Hematopoietic multipotent progenitor cell treated with erythropoietin and hydrocortisone succinate and interleukin-3 and kit ligand, for 6 days (in vitro differentiated cells): ENCODE results near the gene LSM14B.
"Not testable (repeated sequence)": the region's sequence is repeated elsewhere in the genome, so short reads cannot be mapped to it uniquely, and the experiment has no call there.

ENCODE experiments used
- DNase-seq: peaks from one replicate; pipeline ENCODE4 v3.0.0-alpha.2; 2015

Gene LSM14B

DNA sequence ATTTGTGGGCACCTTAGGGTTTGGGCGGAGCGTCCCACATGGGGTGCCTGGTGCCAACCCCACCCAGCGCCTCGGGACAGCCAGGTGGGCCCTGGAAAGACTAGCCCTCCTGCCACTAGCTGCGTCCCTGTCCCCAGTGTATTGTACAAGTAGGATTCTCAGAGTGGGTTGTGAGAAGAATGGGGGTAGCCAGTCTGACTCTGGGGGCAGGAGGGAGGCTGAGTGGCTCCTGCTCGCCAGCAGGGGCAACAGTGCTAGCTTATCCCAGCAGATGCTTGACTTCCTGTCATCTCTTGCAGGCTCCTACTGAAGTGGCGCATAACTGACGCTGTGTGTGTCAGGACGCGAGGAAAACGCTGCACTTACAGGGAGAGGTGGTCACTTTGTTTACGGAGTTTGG, 11.6 kb downstream of the LSM14B start:
- peak; percentile 58 for DNase-seq

DNA sequence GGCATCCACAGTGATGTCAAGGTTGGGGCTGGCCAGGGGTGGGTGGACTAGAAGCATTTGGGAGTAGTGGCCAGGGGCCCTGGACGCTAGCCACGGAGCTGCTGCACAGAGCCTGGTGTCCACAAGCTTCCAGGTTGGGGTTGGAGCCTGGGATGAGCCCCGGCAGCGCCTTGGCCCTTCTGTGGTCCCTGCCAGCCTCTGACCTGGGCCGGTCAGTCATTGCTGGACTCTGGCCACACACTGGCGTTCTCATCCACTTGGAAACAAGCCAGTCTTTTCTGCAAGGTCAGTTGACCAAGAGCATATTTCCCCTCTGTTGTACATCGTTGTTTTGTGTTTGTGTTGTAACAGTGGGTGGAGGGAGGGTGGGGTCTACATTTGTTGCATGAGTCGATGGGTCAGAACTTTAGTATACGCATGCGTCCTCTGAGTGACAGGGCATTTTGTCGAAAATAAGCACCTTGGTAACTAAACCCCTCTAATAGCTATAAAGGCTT, 12.5 kb downstream of the LSM14B start:
- no peak for DNase-seq

DNA sequence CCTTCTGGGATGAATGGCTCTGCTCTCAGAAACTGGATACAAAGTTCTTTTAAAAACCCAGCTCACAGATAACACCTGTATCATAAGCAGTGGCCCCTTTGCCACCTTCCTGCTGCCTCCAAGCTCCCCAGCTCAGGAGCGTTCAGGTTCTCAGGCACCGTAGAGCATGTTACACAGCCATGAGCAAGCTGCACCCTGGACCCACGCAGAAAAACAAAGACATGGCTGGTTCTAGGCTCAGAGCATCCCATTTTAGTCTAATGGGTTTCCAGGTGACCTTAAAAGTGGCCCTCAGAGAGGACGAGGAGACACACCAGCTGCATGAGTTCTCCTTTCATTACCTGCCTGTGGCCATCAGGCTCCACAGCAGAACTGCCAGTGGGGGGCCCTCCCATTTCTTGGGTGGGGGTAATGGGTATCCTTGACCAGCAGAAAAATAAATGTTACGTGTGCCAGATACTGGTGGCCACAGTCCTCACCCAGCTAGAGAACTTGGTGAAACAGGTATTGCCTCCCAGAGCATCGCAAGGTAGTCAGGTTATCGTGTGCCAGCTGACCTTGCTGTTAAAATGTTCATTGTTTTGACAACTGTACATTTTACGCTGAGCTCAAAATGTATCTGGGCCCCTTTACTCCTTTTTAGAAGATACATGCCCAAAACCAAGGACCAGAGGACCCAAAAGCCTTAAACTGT, 13.4 kb downstream of the LSM14B start:
- no peak for DNase-seq

DNA sequence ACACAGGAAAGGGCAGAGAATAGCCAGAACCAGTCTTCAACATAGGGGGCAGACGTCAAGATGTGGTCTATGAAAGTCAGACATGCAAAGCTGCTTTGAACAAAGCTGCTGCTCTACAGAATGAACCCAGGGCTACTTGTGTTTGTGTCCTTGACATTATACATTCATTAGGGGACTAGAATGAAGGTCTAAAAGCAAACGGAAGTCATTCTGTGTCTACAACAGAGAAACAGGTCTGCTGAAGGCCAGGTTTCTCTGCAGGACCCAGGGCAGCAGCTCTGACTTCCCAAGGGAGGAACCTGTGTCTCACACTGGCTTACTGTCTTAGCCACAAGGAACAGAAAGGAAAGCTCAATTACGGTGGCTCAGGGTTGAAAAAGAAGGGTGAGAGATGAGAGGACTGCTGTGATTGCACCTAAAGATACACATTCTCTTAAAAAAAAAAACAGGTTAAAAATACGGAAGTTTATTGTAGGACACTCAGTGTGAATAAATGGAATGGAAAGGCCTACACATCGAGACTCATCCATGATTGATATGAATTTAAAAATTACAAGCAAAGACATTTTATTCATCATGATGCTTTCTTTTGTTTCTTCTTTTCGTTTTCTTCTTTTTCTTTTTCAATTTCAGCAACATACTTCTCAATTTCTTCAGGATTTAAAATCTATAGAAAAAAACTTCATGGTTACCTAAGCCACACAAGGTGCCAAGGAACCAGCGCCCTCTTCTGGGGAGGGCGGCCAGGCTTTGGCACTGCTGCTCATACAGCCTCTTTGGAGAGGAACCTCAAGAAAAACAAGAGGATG, 14.2 kb downstream of the LSM14B start:
- peak; percentile 86 for DNase-seq

DNA sequence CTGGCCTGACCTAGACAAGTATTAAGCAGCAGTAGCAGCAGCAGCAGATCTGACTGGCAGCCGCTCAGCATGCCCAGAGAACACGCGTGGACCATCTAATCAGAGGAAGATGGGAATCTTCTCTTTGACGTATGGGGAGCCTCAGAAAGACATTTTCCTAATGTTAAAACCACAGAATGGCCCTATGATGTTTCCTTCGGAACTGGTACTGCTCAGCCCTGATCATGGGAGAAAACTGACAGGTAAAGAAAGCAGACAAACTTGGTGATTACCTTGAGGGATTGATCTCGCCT, 14.8 kb downstream of the LSM14B start:
- DNase-seq, result no peak

DNA sequence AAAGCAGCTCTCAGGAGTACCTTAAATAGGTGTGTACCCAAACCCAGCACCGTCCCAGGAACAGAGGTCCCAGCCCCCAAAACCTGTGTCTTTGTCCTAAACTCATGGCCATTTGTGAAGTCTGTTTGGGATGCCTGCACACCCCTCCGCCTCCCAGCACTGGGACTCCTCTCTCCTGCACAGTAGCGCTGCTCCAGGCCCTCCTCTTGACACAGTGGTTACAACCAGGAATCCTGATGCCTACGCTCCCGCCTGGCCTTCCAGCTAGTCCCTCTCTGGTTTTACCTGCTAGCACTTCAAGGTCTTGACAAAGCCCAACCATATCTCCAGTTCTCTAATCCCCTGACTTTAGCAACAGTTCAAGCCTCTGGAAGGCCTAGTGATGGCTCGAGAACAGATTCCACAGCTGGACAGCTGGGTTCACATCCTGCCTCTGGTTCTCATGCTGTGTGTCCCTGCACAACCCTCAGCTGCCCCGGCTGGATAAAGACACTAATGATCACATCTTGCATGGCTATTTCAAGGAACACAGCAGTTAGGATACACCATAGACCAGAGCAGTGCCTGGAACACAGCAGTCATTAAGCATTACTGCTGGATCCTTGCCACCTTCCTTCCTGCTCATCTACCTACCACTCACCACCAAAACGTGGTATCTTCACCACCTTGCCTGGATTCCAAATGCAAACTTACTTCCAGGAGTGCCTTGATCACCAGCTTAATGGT, 15.4 kb downstream of the LSM14B start:
- no peak for DNase-seq

DNA sequence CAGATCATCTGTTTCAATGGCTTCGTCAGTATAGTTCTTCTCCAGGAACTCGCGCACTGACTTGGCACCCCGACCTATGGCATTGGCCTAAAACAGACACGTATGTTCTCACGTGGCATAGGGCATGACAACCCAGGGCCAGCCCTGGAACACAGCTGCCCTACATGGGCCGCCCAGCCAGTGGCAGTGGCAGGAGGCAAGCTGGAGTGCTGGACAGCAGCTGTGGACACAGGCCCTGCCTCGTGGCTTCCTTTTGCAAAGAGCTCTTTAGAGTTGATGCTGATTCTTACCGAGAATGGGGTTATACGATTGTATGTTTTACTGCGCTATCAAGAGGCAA, 15.9 kb downstream of the LSM14B start:
- no peak for DNase-seq

DNA sequence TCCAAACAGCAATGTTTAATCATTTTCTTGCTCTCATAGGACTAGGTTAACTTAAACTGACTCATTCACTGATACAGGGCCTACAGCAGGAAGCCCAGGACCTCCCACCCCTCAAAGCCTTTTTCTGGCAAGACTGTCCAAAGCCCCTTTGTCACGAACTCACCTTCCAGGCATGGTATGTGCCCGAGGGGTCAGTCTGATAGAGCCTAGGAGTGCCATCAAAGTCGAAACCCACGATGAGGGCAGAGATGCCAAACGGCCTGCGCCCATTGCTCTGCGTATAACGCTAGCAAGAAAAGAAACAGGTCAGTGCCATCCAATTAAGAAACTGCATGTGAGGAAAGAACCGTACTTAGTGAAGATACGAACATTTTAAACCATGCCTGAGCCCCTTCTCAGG, 16.6 kb downstream of the LSM14B start:
- DNase-seq, result no peak

DNA sequence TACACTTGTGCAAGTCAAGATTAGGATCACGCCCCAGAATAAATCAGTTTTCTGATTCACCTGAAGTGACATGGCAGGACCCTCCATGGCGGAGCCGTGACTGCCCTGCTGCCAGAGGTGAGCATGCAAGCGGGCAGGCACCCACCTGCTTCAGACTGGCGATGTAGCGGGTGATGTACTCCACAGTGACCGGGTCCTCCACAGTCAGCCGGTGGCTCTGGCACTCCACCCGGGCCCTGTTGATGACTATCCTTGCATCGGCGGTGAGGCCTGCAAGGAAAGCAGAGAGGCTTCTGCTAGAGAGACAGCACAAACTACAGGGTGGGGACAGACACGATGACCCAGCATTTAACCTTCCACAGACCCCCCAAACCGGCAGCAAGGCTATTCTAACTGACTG, 17.4 kb downstream of the LSM14B start:
- DNase-seq, result no peak

DNA sequence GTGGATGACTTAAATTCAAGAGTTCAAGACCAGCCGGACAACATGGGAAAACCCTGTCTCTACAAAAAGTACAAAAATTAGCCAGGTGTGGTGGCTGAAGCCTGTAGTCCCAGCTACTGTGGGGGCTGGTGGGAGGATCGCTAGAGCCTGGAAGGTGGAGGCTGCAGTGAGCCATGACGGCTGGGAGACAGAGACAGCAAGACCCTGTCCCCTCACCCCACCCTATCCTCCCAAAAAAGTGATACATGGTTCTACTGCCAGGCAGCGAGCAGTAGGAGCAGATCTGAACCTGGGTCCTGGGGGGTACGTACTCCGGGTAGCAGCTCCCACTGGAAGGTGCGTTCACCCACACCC, 18.7 kb downstream of the LSM14B start:
- no peak for DNase-seq

DNA sequence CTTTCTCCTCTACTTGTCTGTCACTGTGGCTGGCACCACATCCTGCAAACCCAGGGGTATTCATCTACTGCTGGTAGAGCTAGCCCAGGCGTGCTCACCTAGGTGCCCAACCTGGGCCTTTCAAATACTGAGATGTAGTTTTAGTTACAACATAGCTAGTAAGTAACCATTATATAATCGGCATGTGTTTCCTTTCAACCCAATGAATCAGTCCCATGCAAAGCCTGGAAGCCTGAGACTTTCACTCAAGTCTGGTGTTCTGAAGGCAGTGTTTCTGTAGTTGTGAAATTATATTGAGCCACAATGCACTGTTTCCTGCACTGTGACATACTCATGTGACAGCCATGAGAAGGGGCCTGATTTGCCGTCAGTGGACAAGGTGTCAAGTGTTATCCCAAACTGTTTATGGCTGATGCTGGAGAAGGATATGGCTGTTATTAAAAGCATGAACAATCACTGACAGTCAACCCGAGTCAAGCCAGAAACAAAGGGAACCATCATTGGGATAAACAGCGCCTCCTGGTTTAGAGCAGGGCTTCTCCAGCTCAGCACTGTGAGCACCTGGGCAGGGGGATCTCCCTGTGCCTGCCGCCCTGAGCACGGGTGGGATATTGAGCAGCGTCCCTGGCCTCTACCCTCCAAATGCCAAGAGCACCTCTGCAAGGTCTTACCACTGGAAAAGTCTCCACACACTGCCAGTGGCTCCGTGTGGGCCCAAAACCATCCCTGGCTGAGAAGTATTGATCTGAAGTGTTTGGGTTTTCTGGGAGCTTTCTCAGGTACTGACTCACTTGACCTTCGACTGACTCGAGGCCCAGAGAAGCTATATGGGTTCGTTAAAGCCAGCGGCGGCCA, 19.3 kb downstream of the LSM14B start:
- DNase-seq, result peak; percentile 48

DNA sequence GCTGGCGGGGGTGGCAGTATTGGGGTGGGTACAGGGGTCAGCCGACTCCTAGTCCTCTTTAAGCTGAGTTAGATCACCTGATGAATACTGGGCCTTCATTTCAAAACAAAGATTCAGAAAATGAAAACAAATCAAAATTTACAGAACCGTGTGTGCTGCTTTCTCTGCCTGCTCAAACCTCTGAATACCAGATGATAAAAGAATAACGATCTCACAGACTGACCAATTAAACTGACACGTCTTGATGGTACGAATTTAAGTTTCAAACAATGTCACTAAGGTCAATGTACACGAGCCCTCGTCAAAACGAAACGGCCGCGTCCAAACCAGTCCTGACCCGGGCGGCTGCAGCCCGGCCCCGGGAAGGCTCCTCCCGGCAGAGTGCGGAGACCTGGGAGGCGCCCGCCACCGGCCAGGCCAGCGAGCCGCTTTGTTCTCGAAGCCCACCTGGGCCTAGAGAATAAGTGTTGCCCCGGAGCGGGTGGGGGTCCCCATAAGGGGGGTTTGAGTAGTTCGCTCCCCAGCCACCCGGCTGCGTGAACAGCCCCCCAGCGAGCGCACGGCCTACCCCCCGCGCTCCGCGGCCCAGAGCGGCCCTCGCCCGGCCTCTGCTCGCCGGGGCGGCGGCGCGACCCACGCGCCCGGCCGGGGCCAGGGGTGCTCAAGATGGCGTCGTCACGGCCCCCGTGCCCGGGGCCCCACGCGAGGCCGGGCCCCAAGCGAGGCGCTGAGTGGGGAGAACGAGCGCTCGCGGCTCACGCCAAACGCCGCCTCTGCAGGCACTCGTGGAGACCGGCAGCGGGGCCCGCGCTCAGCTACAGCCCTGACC, 20.2 kb downstream of the LSM14B start:
- no peak for DNase-seq

DNA sequence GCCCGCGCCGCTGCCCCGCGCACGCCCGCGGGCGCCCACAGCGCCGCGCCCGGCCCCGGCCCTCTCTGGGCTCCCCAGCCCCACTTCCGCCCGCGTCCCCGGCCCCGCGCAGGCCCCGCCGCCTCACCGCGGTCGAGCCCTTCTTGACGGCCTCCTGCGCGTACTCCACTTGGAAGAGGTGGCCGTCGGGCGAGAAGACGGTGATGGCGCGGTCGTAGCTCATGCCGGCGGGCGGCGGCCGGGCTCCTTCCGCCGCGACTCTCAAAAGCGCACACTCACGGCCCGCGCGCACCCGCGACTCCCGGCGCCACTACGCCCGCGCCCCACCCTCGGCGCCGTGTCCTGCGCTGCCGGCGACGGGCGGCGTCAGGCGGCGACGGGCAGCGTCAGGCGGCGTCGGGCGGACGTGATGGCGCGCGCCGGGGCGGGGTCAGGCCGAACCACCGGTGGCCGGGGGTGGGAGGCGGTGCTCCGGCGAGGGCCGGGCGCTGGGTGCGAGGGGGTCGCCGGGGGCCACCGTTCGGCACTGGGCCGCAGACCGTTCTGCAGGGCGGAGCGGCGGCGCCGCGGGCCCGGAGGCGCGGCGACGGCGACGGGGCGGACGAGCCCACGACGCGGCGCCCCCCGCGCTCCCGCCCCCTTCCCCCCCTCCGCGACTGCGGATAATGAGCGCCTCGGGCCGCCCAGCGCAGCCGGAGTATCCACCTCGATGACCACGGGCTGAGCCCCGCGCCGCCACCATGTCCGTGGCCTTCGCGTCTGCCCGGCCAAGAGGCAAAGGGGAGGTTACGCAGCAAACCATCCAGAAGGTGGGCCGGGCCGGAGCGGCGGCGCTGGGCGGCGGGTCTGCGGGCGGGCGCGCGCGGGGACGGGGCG, 21.0 kb downstream of the LSM14B start, which contains the start of the genes PSMA7 and SS18L1:
TSS of gene PSMA7 (minus strand) at position 314 of the 876 bp plus-strand sequence. CDS start at position 223, 91 bp downstream.
TSS of gene SS18L1 (plus strand) at position 689 of the 876 bp plus-strand sequence. CDS start at position 741, 52 bp downstream.
- peak; percentile 94 for DNase-seq

DNA sequence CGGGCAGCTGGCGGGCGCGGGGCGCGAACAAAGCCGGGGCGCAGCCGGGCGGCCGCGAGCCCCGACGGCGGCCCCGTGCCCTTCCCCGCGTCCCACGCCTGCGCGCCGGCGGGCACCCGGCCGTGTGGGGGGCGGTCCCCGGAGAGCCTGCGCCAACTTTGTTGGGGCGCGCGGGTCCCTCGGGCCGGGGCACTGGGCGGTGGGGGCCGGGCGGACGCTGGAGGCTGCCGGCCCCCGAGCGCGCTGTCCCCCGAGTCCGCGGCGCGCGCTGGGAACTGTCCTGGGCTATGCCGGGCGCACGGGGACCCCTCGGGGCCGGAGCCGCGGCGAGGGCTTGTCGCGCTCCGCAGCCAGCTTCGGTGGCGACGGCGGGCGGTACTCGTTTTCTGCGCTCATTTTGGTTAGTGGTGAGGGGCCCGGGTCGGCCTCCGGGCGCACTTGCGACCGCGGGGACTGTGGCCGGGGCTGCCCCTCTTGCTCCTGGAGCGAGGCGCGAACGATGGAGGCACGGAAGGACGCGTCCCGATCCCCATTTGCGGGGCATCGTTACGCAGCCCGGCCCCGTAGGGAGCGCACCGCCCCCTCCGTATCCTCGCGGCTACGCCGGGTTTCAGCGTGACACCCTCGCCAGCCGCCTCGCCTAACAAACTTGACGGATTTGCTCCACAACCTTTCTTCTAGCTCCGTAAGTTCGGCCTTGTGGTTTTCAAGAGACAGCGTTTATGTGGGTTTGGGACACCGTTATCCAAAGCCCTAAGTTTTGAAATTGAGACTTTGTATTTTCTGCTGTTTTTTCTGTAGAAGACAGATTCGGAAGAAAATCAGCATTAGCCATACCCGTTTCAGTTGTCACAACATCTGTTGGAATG, 21.9 kb downstream of the LSM14B start:
- peak; percentile 82 for DNase-seq

DNA sequence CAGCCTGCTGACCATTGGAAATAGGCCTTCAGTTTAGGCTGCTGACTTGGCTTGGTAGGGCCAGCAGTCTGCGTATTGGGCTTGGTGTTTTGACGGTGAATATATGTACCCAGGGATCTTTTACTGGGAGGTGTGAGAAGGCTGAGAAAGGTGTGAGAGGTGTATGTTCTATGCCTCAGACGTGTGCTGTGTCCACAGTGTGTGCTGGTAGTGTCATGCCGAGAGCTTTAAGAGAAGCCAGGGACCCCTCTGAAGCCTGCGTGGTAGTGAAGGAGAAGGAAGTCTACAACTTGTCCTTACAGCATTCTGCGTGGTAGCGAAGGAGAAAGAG, 23.4 kb downstream of the LSM14B start:
- no peak for DNase-seq

DNA sequence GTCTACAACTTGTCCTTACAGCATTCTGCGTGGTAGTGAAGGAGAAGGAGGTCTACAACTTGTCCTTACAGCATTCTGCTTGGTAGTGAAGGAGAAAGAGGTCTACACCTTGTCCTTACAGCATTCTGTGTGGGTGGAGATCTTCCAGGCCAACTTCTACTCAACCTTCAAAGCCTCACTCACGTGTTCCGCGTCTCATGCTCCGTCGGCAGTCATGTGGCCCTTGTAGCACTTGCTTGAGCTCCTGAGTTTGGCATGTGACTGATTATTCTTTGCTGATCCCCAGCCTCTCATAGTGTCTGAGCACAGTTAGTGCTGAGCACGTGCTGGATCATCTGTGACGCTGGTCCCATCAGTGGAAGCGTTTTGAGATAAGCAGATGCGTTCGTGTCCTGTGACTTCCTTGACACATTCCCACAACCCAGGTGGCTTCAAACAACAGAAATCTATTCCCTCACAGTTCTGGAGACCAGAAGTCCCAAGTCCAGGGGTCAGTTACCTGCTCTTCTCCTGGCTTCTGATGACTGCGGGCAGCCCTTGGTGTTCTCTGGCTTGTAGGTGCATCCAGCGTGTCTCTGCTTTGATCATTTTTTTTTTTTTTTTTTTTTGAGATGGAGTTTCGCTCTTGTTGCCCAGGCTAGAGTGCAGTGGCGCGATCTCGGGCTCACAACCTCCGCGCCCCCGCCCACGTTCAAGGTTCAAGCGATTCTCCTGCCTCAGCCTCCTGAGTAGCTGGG, 23.9 kb downstream of the LSM14B start:
- peak; percentile 73 for DNase-seq

DNA sequence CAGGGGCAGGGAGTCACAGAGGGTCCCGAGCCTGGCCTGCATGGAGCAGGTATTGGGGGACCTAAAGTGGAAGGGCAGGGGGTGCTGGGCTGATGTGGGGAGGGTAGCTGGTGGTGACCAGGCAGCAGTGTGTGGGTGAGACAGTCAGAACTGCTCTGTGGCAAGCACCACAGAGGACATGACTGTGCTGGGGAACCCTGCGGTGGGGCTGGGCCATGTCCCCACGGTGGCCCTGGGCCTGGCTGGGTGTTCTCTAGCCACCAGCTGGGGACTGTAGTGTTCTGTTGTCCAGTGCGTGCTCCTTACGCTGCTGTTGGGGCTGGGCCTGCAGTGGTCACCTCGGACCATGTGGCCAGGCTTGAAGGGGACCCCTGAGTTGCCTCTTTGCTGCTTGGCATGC, 24.9 kb downstream of the LSM14B start:
- no peak for DNase-seq

DNA sequence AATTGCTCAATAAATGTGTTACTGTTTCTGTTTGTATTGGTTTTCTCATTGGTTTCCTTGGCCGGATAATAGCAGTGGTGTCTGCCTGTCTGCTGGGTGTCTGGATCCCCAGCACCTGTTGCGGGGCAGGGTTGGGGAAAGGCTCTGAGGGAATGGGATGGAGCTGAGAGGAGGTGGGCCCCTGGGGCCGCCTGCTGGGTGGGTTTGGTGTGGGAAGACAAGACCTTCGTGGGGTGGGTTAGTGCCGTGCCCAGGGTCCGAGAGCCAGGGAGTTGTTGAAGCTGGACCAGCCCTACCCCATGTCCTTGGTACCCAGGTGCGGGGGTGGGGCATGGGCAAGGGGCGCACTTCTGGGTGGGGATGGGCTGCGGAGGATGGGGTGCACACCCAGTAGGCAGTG, 25.3 kb downstream of the LSM14B start:
- no peak for DNase-seq

DNA sequence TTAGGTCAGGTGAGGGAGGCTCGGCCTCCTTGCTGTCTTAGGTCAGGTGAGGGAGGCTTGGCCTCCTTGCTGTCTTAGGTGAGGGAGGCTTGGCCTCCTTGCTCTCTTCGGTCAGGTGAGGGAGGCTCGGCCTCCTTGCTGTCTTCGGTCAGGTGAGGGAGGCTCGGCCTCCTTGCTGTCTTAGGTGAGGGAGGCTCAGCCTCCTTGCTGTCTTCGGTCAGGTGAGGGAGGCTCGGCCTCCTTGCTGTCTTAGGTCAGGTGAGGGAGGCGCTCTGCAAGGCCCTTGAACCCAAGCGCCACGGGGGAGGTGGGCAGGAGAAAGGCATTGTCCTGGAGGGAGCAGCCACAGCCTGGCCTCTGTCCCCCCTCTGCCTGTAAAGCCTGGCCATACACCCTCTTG, 26.1 kb downstream of the LSM14B start:
- not testable (repeated sequence) for DNase-seq
